Middle frontal gyrus (tissue), 1 donor: ENCODE data around the gene GALNT15.

Experiments
- DNase-seq: peaks from one replicate; pipeline ENCODE4 v3.0.0-alpha.2; 2015; ENCODE audit warnings: low spot score; ENCODE audit errors: extremely low spot score

GALNT15 gene

GRCh38 chr3:16222547-16222946, 48.1 kb downstream of the GALNT15 start:
- DNase-seq: no peak

GRCh38 chr3:16224325-16224724, 49.8 kb downstream of the GALNT15 start:
- DNase-seq: no peak

GRCh38 chr3:16227566-16227965, 53.1 kb downstream of the GALNT15 start:
- DNase-seq: no peak

GRCh38 chr3:16229681-16230080, 55.2 kb downstream of the GALNT15 start:
- no peak for DNase-seq

- DNase-seq: no peak
These were observed 57.5 kb downstream of the GALNT15 start for GRCh38 chr3:16231983-16232382.

- DNase-seq: no peak
These were observed 59.3 kb downstream of the GALNT15 start for GRCh38 chr3:16233806-16234205.

- DNase-seq: no peak
These were observed 59.8 kb downstream of the GALNT15 start for GRCh38 chr3:16234281-16234680.

GRCh38 chr3:16236030-16236639, 61.7 kb downstream of the GALNT15 start:
- no peak for DNase-seq

GRCh38 chr3:16236856-16237393, 62.4 kb downstream of the GALNT15 start:
- no peak for DNase-seq

GRCh38 chr3:16239086-16239770, 64.7 kb downstream of the GALNT15 start:
- DNase-seq: no peak

- DNase-seq: no peak
These were observed 65.3 kb downstream of the GALNT15 start for GRCh38 chr3:16239780-16240179.

GRCh38 chr3:16240229-16241023, 65.9 kb downstream of the GALNT15 start:
- no peak for DNase-seq

- DNase-seq: no peak
These were observed 66.7 kb downstream of the GALNT15 start for GRCh38 chr3:16241225-16241624.

GRCh38 chr3:16242177-16242576, 67.7 kb downstream of the GALNT15 start:
- no peak for DNase-seq

- no peak for DNase-seq
These were observed 69.4 kb downstream of the GALNT15 start for GRCh38 chr3:16243706-16244490.

- no peak for DNase-seq
These were observed 71.1 kb downstream of the GALNT15 start for GRCh38 chr3:16245609-16246008.

GRCh38 chr3:16247282-16248061, 73.0 kb downstream of the GALNT15 start:
- DNase-seq: peak; percentile 86

- DNase-seq: no peak
These were observed 74.1 kb downstream of the GALNT15 start for GRCh38 chr3:16248556-16248955.

- no peak for DNase-seq
These were observed 74.9 kb downstream of the GALNT15 start for GRCh38 chr3:16249336-16249735.

- no peak for DNase-seq
These were observed 75.4 kb downstream of the GALNT15 start for GRCh38 chr3:16249886-16250285.
